Lower leg skin (tissue), 3 donors: ENCODE data around the gene LRRC49.

Experiments
- POLR2A ChIP-seq, 2 donors: fragments of 450-650 bp; IDR thresholded peaks; one replicate each; pipeline ENCODE4 v1.6.1; 2016 to 2017; ENCODE audit warnings: antibody characterized with exemption in 2 of 2, mild to moderate bottlenecking in 1 of 2, moderate library complexity in 1 of 2
- TF ChIP-seq, protein P1 (sequence below), 3 donors: fragments of 450-650 bp; IDR thresholded peaks; one replicate each; pipeline ENCODE4 v1.5.1; 2016; ENCODE audit warnings: antibody characterized with exemption in 3 of 3, mild to moderate bottlenecking in 3 of 3, moderate library complexity in 2 of 3

DNA sequence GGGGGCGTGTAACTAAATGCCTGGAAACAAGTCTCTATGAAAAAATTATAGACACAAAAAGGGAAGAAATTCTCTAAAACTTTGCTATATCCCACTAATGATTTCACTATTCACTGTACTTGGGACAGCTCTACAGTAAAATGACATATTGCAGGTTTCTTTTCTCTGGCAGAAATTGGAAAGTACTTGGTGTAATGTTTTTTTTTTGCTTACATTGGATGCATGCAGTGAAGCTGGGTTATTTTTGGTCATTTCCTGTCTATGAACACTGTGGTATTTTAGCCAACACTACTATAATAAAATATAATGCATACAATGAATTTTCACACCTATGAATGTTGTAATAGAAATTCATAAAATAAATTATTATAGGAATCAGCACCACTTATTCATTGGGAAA, 109.7 kb downstream of the LRRC49 start:
- TF ChIP-seq, protein P1, sequence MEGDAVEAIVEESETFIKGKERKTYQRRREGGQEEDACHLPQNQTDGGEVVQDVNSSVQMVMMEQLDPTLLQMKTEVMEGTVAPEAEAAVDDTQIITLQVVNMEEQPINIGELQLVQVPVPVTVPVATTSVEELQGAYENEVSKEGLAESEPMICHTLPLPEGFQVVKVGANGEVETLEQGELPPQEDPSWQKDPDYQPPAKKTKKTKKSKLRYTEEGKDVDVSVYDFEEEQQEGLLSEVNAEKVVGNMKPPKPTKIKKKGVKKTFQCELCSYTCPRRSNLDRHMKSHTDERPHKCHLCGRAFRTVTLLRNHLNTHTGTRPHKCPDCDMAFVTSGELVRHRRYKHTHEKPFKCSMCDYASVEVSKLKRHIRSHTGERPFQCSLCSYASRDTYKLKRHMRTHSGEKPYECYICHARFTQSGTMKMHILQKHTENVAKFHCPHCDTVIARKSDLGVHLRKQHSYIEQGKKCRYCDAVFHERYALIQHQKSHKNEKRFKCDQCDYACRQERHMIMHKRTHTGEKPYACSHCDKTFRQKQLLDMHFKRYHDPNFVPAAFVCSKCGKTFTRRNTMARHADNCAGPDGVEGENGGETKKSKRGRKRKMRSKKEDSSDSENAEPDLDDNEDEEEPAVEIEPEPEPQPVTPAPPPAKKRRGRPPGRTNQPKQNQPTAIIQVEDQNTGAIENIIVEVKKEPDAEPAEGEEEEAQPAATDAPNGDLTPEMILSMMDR (IDR thresholded peaks at IDR 0.05): no peak
- TF ChIP-seq POLR2A (IDR thresholded peaks at IDR 0.05): no peak
